Fibroblast of mammary gland (primary cell): Measurements from ENCODE around the gene TRAF5.
A peak's percentile ranks its signal among the peaks of the same experiment; 100 is the strongest.

Source experiments
- DNase-seq: peaks from one replicate; pipeline ENCODE4 v3.0.0-alpha.2; 2010; ENCODE audit warnings: low read depth
- H3K4me3 ChIP-seq: 2 replicates; pipeline ENCODE4 v1.5.1; 2011; ENCODE audit warnings: low read depth, mild to moderate bottlenecking, low read length, moderate library complexity; ENCODE audit not compliant: control insufficient read depth
- CTCF ChIP-seq: conservative IDR thresholded peaks from 2 replicates; pipeline ENCODE4 v1.5.1; 2011; ENCODE audit warnings: low read depth, low read length, inconsistent platforms; ENCODE audit not compliant: control insufficient read depth, insufficient read depth

The TRAF5 gene

DNA sequence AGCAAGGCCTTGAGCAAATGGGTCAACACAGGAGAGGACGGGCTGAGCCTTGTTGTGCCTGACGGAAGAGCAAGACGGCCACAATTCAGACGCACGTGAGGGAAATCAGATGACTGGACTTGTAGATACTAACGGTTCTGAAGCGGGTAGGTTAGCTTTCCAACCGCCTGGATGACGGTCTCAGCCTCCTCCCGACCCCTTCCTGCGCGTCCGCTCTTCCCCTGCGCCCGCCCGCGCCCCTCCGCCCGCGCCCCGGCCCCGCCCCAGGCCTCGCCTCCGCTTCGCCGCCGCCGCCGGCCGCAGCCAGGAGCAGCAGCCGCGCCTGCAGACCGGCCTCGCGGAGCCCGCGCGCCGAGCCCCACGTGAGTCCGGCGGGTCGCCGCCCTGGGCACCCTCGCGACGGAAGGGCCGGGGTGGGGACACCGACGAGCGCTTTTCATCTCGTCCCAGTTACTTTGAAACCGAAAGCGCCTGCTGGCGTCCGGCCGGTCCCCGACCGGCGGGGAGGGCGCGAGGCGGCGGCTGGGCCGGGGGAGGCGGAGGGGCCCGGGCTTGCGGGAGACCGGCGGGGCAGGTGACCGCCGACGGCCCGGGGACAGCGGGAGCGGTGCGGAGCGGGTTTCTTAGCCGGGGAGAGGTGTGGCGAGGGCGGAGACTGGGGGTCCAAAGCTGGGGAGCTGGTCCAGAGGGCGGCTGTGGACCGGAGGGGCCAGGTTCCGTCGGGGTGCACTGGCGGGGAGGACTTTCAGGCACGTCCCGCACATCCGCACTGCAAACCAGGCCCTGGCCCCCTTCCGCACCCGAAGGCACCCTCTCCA lies at the start of gene TRAF5:
Gene TRAF5 (plus strand): TSS at position 306 of the 818 bp plus-strand sequence. CDS start 26,407 bp downstream, outside the sequence.
- H3K4me3 ChIP-seq, result peak within 1 kb of the TSS; percentile 65
- DNase-seq, result peak; percentile 56
- no peak for TF ChIP-seq CTCF

DNA sequence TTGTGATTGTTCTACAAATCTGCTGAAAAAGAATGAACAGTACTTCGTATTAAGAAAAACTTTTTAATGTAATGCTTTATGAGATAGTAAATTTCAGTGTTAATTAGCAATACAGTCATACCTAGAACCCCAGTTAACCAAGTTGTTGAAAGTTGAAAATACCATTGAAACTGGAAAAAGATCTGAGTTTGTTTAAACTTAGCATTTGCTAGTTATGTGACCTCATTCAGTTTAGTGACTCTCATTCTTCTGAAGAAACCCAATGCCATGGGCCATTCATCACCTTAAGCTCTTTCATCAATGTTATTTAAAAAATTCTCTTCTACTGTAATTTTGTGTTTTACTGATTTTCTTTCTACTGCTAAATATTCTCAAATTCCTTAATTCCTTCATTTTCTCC lies 47.3 kb upstream of the TRAF5 start:
- DNase-seq, result no peak
- TF ChIP-seq CTCF, result no peak
- H3K4me3 ChIP-seq, result no peak overlapping the region

DNA sequence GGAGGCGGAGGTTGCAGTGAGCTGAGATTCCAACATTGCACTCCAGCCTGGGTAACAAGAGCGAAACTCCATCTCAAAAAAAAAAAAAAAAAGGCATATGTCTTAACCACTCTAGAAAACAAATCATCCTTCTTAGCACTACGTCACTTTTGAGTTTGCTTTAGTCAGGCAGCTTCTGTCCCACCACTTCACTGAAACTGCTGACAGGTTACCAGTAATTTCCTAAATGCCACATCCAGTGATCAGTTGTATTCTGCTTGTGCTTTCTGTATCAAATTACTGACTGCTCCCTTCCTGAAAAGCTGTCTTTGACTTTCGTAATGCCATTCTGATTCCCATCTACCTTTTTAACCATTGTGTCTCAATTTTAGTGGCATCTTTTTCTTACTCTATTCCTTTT lies 45.7 kb upstream of the TRAF5 start:
- no peak for TF ChIP-seq CTCF
- DNase-seq, result no peak
- H3K4me3 ChIP-seq, result no peak overlapping the region

- DNase-seq, result no peak
- no peak for TF ChIP-seq CTCF
- H3K4me3 ChIP-seq, result no peak overlapping the region
Observed at GRCh38 chr1:211281320-211282022, 45.2 kb upstream of the TRAF5 start.

- no peak for DNase-seq
- H3K4me3 ChIP-seq, result no peak overlapping the region
- no peak for TF ChIP-seq CTCF
Observed at GRCh38 chr1:211282023-211282373, 44.6 kb upstream of the TRAF5 start.

GRCh38 chr1:211285196-211285595 lies 41.4 kb upstream of the TRAF5 start:
- DNase-seq, result peak; percentile 87
- H3K4me3 ChIP-seq, result no peak overlapping the region
- TF ChIP-seq CTCF, result no peak
